Thoracic aorta (tissue), 2 donors: ENCODE measurements around the gene PCDHB3. TPM values are rescaled to one million over a fixed set of nuclear protein-coding genes. Genes with fewer than 3 reads are reported as not detected.
A peak's percentile ranks its signal among the peaks of the same experiment; 100 is the strongest.
"Not testable (repeated sequence)": the region's sequence is repeated elsewhere in the genome, so short reads cannot be mapped to it uniquely, and the experiment has no call there.

Experiments used
- ATAC-seq: fragments of 150-250 bp; one replicate; pipeline ENCODE4 v1.8.0; 2017; ENCODE audit warnings: low read depth; ENCODE audit not compliant: insufficient number of reproducible peaks, low FRiP score
- DNase-seq: peaks from one replicate; pipeline ENCODE4 v3.0.0-alpha.2; 2020; ENCODE audit warnings: low spot score
- H3K27ac ChIP-seq, 2 donors: fragments of 200-600 bp; sonication (generic); 1 replicate in 1 of 2; 2 replicates in 1 of 2; pipeline ENCODE4 v1.5.1; 2016; ENCODE audit warnings: mild to moderate bottlenecking in 2 of 2, moderate library complexity in 2 of 2
- H3K27me3 ChIP-seq: fragments of 200-600 bp; sonication (generic); replicated peaks from 2 replicates; pipeline ENCODE4 v1.6.0; 2016; ENCODE audit warnings: mild to moderate bottlenecking; ENCODE audit not compliant: insufficient read depth
- H3K36me3 ChIP-seq: fragments of 200-600 bp; sonication (generic); one replicate; pipeline ENCODE4 v1.5.1; 2016
- H3K4me1 ChIP-seq, 2 donors: fragments of 200-600 bp; sonication (generic); 1 replicate in 1 of 2; 2 replicates in 1 of 2; pipeline versions ENCODE4 v1.5.1 to v1.6.0; 2016; ENCODE audit warnings: low read depth in 2 of 2, mild to moderate bottlenecking in 1 of 2; ENCODE audit not compliant: control insufficient read depth in 1 of 2
- H3K4me3 ChIP-seq: fragments of 200-600 bp; sonication (generic); 2 replicates; pipeline ENCODE4 v1.5.1; 2016; ENCODE audit warnings: mild to moderate bottlenecking
- H3K9me3 ChIP-seq: fragments of 200-600 bp; sonication (generic); 2 replicates; pipeline ENCODE4 v1.5.1; 2016
- total RNA-seq, 2 donors: library from RNA; depleted of rRNA; stranded (reverse); fragments of >200 nt; gene quantifications; one replicate each; pipeline versions ENCODE4 v1.1.0 to v1.2.3, GENCODE V29; 2016
- TF ChIP-seq, protein P1 (sequence below): fragments of 200-600 bp; sonication (generic); IDR thresholded peaks from one replicate; pipeline ENCODE4 v1.5.1; 2019; ENCODE audit warnings: antibody characterized with exemption

Gene PCDHB3
- total RNA-seq, 2 donors from 2014 or later = 2.3 to 3.7 TPM

DNA sequence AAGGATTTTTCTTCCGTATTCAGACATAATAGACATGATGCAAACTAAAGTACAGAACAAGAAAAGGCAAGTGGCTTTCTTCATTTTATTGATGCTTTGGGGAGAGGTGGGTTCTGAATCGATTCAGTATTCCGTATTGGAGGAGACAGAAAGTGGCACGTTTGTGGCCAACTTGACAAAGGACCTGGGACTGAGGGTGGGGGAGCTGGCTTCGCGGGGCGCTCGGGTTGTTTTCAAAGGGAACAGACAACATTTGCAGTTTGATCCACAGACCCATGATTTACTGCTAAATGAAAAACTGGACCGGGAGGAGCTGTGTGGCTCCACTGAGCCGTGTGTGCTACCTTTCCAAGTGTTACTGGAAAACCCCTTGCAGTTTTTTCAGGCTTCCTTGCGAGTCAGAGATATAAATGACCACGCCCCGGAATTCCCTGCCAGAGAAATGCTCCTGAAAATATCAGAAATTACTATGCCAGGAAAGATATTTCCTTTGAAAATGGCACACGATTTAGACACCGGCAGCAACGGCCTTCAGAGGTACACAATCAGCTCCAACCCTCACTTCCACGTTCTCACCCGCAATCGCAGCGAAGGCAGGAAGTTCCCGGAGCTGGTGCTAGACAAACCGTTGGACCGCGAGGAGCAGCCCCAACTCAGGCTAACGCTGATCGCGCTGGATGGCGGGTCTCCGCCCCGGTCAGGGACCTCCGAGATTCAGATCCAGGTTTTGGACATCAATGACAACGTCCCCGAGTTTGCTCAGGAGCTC lies 50.1 kb downstream of the PCDHB3 start:
- no peaks in the 10 kb centered on the region for H3K4me1 ChIP-seq
- DNase-seq = no peak
- TF ChIP-seq, protein P1, sequence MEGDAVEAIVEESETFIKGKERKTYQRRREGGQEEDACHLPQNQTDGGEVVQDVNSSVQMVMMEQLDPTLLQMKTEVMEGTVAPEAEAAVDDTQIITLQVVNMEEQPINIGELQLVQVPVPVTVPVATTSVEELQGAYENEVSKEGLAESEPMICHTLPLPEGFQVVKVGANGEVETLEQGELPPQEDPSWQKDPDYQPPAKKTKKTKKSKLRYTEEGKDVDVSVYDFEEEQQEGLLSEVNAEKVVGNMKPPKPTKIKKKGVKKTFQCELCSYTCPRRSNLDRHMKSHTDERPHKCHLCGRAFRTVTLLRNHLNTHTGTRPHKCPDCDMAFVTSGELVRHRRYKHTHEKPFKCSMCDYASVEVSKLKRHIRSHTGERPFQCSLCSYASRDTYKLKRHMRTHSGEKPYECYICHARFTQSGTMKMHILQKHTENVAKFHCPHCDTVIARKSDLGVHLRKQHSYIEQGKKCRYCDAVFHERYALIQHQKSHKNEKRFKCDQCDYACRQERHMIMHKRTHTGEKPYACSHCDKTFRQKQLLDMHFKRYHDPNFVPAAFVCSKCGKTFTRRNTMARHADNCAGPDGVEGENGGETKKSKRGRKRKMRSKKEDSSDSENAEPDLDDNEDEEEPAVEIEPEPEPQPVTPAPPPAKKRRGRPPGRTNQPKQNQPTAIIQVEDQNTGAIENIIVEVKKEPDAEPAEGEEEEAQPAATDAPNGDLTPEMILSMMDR = no peak
- H3K4me3 ChIP-seq = peak overlapping the region; percentile 20
- ATAC-seq = no peak
- no peaks in the 10 kb centered on the region for H3K27me3 ChIP-seq
- no peak overlapping the region for H3K27ac ChIP-seq
- peaks cover 58% of the 10 kb centered on the region for H3K9me3 ChIP-seq
- H3K36me3 ChIP-seq = no peaks in the 10 kb centered on the region

DNA sequence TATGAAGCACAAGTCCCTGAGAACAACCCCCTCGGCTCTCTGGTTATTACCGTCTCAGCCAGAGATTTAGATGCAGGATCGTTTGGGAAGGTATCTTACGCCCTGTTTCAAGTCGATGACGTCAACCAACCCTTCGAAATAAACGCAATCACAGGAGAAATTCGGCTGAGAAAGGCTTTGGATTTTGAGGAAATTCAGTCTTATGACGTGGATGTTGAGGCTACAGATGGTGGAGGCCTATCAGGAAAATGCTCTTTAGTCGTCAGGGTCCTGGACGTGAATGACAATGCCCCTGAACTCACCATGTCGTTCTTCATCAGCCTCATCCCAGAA lies 50.7 kb downstream of the PCDHB3 start:
- Histone ChIP-seq H3K4me3 (no peak overlapping the region), H3K27ac (no peak overlapping the region), H3K4me1 (no peaks in the 10 kb centered on the region), H3K9me3 (peaks cover 58% of the 10 kb centered on the region), H3K27me3 (no peaks in the 10 kb centered on the region), H3K36me3 (no peaks in the 10 kb centered on the region)
- no peak for DNase-seq
- ATAC-seq = no peak
- TF ChIP-seq, protein P1 = no peak

DNA sequence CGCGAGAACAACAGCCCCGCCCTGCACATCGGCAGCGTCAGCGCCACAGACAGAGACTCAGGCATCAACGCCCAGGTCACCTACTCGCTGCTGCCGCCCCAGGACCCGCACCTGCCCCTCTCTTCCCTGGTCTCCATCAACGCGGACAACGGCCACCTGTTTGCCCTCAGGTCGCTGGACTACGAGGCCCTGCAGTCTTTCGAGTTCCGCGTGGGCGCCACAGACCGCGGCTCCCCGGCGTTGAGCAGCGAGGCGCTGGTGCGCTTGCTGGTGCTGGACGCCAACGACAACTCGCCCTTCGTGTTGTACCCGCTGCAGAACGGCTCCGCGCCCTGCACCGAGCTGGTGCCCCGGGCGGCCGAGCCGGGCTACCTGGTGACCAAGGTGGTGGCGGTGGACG lies 51.4 kb downstream of the PCDHB3 start:
- DNase-seq, H3K27me3 ChIP-seq, H3K4me3 ChIP-seq, H3K36me3 ChIP-seq, ATAC-seq, H3K4me1 ChIP-seq, H3K27ac ChIP-seq: not testable (repeated sequence)
- H3K9me3 ChIP-seq = peaks cover 65% of the 10 kb centered on the region

DNA sequence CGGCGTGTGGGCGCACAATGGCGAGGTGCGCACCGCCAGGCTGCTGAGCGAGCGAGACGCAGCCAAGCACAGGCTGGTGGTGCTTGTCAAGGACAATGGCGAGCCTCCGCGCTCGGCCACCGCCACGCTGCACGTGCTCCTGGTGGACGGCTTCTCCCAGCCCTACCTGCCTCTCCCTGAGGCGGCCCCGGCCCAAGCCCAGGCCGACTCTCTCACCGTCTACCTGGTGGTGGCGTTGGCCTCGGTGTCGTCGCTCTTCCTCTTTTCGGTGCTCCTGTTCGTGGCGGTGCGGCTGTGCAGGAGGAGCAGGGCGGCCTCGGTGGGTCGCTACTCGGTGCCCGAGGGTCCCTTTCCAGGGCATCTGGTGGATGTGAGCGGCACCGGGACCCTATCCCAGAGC lies 51.8 kb downstream of the PCDHB3 start:
- not testable (repeated sequence) for H3K27ac ChIP-seq, H3K36me3 ChIP-seq, DNase-seq, H3K4me1 ChIP-seq, ATAC-seq, H3K27me3 ChIP-seq, H3K4me3 ChIP-seq
- peaks cover 70% of the 10 kb centered on the region for H3K9me3 ChIP-seq

Other genes with a start within 250 kb of the PCDHB3 start
- under 1 TPM; 0.28 to 0.41 TPM for gene PCDHA10, start 244.6 kb upstream of the PCDHB3 start, total RNA-seq
- gene PCDHA11, start 231.5 kb upstream of the PCDHB3 start, total RNA-seq = under 1 TPM; 0.14 to 0.21 TPM
- gene PCDHA12, start 225.2 kb upstream of the PCDHB3 start, total RNA-seq = under 1 TPM; 0.21 to 0.68 TPM
- gene PCDHA13, start 218.3 kb upstream of the PCDHB3 start, total RNA-seq = under 1 TPM; 0.54 to 0.56 TPM
- 1 to 10 TPM in 1 of 2 donors, under 1 TPM in 1; 0.71 to 1.2 TPM for gene PCDHAC1, start 174.2 kb upstream of the PCDHB3 start, total RNA-seq
- under 1 TPM in 1 of 2 donors, not detected in 1; 0.71 TPM for gene PCDHAC2, start 134.0 kb upstream of the PCDHB3 start, total RNA-seq
- gene PCDHB1, start 49.1 kb upstream of the PCDHB3 start, total RNA-seq = not detected
- 1 to 10 TPM; 2.3 to 4.6 TPM for gene PCDHB2, start 5.9 kb upstream of the PCDHB3 start, total RNA-seq
- 10 to 100 TPM in 1 of 2 donors, 1 to 10 TPM in 1; 2.8 to 14.5 TPM for gene PCDHB4, start 21.3 kb downstream of the PCDHB3 start, total RNA-seq
- gene PCDHB5, start 34.7 kb downstream of the PCDHB3 start, total RNA-seq = 10 to 100 TPM in 1 of 2 donors, 1 to 10 TPM in 1; 4.8 to 11.0 TPM
- 1 to 10 TPM; 3.2 to 3.8 TPM for gene PCDHB6, start 49.6 kb downstream of the PCDHB3 start, total RNA-seq
- gene PCDHB7, start 72.2 kb downstream of the PCDHB3 start, total RNA-seq = 1 to 10 TPM; 4.2 to 7.1 TPM
- gene PCDHB8, start 77.3 kb downstream of the PCDHB3 start, total RNA-seq = 1 to 10 TPM in 1 of 2 donors, under 1 TPM in 1; 0.95 to 1.7 TPM
- gene PCDHB16, start 81.9 kb downstream of the PCDHB3 start, total RNA-seq = 10 to 100 TPM in 1 of 2 donors, 1 to 10 TPM in 1; 9.1 to 11.6 TPM
- gene PCDHB9, start 86.7 kb downstream of the PCDHB3 start, total RNA-seq = 1 to 10 TPM; 4.2 to 9.6 TPM
- gene PCDHB10, start 91.9 kb downstream of the PCDHB3 start, total RNA-seq = 1 to 10 TPM; 6.1 to 9.1 TPM
- 10 to 100 TPM in 1 of 2 donors, 1 to 10 TPM in 1; 6.0 to 10.6 TPM for gene PCDHB11, start 99.2 kb downstream of the PCDHB3 start, total RNA-seq
- gene PCDHB12, start 108.2 kb downstream of the PCDHB3 start, total RNA-seq = 1 to 10 TPM; 7.3 to 7.4 TPM
- gene PCDHB13, start 113.4 kb downstream of the PCDHB3 start, total RNA-seq = 10 to 100 TPM in 1 of 2 donors, 1 to 10 TPM in 1; 8.0 to 16.1 TPM
- 10 to 100 TPM; 10.2 to 14.6 TPM for gene PCDHB14, start 122.9 kb downstream of the PCDHB3 start, total RNA-seq
- gene PCDHB15, start 144.9 kb downstream of the PCDHB3 start, total RNA-seq = 10 to 100 TPM in 1 of 2 donors, 1 to 10 TPM in 1; 6.1 to 10.7 TPM
- gene SLC25A2, start 203.6 kb downstream of the PCDHB3 start, total RNA-seq = 1 to 10 TPM; 2.0 to 3.5 TPM
- 10 to 100 TPM; 35.9 to 56.1 TPM for gene TAF7, start 220.3 kb downstream of the PCDHB3 start, total RNA-seq
- gene PCDHGA1, start 230.0 kb downstream of the PCDHB3 start, total RNA-seq = 1 to 10 TPM in 1 of 2 donors, under 1 TPM in 1; 0.41 to 2.8 TPM
- 10 to 100 TPM in 1 of 2 donors, 1 to 10 TPM in 1; 8.5 to 13.8 TPM for gene PCDHGA2, start 238.3 kb downstream of the PCDHB3 start, total RNA-seq
- gene PCDHGA3, start 243.4 kb downstream of the PCDHB3 start, total RNA-seq = 1 to 10 TPM; 5.3 to 9.1 TPM
- 10 to 100 TPM in 1 of 2 donors, 1 to 10 TPM in 1; 6.8 to 11.4 TPM for gene PCDHGB1, start 249.6 kb downstream of the PCDHB3 start, total RNA-seq